HepG2 (cell line): ENCODE measurements around the gene UNC5CL. TPM values are rescaled to one million over a fixed set of nuclear protein-coding genes. Genes with fewer than 3 reads are reported as not detected.

ENCODE experiments used
- FOXP1 ChIP-seq, 2 experiments: fragments of 450-650 bp in 1 of 2; IDR thresholded peaks; 2 replicates each; pipeline ENCODE4 v1.6.1; 2017 to 2018; ENCODE audit warnings: antibody characterized with exemption in 1 of 2
- KDM6A ChIP-seq: IDR thresholded peaks from 2 replicates; pipeline ENCODE4 v1.6.1; 2016; ENCODE audit warnings: low read depth
- TAF15 ChIP-seq: fragments of 200-400 bp; formaldehyde crosslinking; IDR thresholded peaks from one replicate; pipeline ENCODE4 v1.6.1; 2018; ENCODE audit warnings: mild to moderate bottlenecking, low read depth, low read length; ENCODE audit not compliant: poor library complexity, severe bottlenecking
- ZBTB7B ChIP-seq: sonication (generic); formaldehyde crosslinking; IDR thresholded peaks from 2 replicates; pipeline ENCODE4 v1.4.0; 2020; ENCODE audit warnings: missing genetic modification reagents
- ZNF605 ChIP-seq: sonication (generic); formaldehyde crosslinking; IDR thresholded peaks from 2 replicates; pipeline ENCODE4 v1.8.0; 2022; ENCODE audit warnings: mild to moderate bottlenecking, missing genetic modification reagents
- ZNF703 ChIP-seq: sonication (generic); formaldehyde crosslinking; IDR thresholded peaks from 2 replicates; pipeline ENCODE4 v1.5.1; 2020; ENCODE audit warnings: missing genetic modification reagents, mild to moderate bottlenecking, moderate library complexity, borderline replicate concordance
- polyA plus RNA-seq, 8 experiments: library from polyadenylated mRNA; depleted of rRNA in 3 of 8; stranded (reverse) in 7 of 8; unstranded in 1 of 8; fragments of >200 nt; fragmentation: Illumina TruSeq in 4 of 8; extraction: Trizol in 4 of 8; gene quantifications; 2 replicates each; pipeline versions ENCODE4 v1.2.1 to v1.2.3, GENCODE V29; 2011 to 2016; ENCODE audit warnings: low read depth in 4 of 8, missing spikeins in 1 of 8, mixed read lengths in 1 of 8; ENCODE audit not compliant: insufficient read depth in 1 of 8
- total RNA-seq, 5 experiments: library from RNA; depleted of rRNA; stranded (reverse); fragments of >200 nt; fragmentation: Illumina TruSeq; extraction: Trizol; gene quantifications; 2 replicates each; pipeline ENCODE4 v1.2.3, GENCODE V29; 2016; ENCODE audit warnings: low read depth in 1 of 5
- TF ChIP-seq, protein P1 (sequence below): sonication (generic); formaldehyde crosslinking; IDR thresholded peaks from 2 replicates; pipeline ENCODE4 v1.8.1; 2023; ENCODE audit warnings: missing genetic modification reagents, inconsistent platforms, borderline replicate concordance
- TF ChIP-seq, protein P2 (sequence below): IDR thresholded peaks from 2 replicates; pipeline ENCODE4 v1.6.1; 2016; ENCODE audit warnings: missing compliant biosample characterization, missing genetic modification reagents, borderline replicate concordance
- TF ChIP-seq, protein P3 (sequence below), 2 experiments: sonication (generic) in 1 of 2; formaldehyde crosslinking in 1 of 2; IDR thresholded peaks; 2 replicates each; pipeline versions ENCODE4 v1.5.1 to v1.6.1; 2011 to 2020; ENCODE audit warnings: borderline replicate concordance in 1 of 2, low read depth in 1 of 2, low read length in 1 of 2, mild to moderate bottlenecking in 1 of 2, missing genetic modification reagents in 1 of 2, moderate library complexity in 1 of 2
- TF ChIP-seq, protein P4 (sequence below): sonication (generic); formaldehyde crosslinking; conservative IDR thresholded peaks from 2 replicates; pipeline ENCODE4 v1.8.0; 2022; ENCODE audit warnings: missing genetic modification reagents
- TF ChIP-seq, protein P5 (sequence below): sonication (generic); formaldehyde crosslinking; IDR thresholded peaks from 2 replicates; pipeline ENCODE4 v1.5.1; 2020; ENCODE audit warnings: mild to moderate bottlenecking, missing genetic modification reagents, borderline replicate concordance
- TF ChIP-seq, protein P6 (sequence below): sonication (generic); formaldehyde crosslinking; IDR thresholded peaks from 2 replicates; pipeline ENCODE4 v1.4.0; 2020; ENCODE audit warnings: missing genetic modification reagents

Gene UNC5CL
- total and polyA plus RNA-seq, 2 of the 13 experiments (the other 11 are each of a cell fraction or from before 2014, with no cell fraction given), result 2.4 to 2.5 TPM

DNA sequence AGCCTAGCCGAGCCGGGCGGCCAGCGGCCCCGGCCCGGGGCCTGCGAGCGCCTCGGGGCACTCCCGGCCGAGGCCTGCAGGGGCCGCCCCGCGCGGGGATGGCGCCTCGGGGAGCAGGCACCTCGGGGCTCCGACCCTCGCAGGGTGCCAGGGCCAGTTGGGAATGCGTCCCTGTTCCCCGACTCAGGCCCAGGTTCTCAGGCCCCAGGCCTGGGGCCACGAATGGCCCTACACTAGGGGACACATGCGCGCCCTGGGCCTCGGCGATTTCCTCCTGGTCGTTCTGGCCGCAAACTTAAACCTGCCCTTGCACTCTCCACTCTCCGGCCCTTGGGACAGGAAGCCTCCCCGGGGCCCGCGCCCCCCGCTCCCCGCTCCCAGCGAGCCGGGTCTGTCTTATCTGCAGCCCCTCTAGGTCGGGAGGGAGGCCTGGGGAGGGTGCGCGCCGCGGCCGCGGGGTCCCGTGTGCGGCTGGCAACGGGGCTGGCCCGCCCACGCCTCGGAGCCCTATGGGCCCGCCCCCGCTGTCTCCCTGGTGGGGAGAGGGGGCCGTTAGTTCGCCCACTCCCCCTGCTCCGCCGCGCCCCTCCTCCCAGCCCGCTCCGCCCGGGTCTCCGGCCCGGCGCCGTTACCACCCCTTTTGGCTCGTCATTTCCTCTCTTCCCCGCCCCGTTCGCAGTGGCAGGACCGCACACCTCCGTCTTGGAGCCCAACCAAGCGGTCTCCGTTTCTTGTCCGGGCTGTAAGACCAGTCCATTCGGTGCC is 34.4 kb upstream of the UNC5CL start (continued):
- TF ChIP-seq, protein P1, sequence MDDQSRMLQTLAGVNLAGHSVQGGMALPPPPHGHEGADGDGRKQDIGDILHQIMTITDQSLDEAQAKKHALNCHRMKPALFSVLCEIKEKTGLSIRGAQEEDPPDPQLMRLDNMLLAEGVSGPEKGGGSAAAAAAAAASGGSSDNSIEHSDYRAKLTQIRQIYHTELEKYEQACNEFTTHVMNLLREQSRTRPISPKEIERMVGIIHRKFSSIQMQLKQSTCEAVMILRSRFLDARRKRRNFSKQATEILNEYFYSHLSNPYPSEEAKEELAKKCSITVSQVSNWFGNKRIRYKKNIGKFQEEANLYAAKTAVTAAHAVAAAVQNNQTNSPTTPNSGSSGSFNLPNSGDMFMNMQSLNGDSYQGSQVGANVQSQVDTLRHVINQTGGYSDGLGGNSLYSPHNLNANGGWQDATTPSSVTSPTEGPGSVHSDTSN (CRISPR knock-in tag), result peak; percentile 44; the same call in 1 of the 2 replicates
- TF ChIP-seq, protein P2, sequence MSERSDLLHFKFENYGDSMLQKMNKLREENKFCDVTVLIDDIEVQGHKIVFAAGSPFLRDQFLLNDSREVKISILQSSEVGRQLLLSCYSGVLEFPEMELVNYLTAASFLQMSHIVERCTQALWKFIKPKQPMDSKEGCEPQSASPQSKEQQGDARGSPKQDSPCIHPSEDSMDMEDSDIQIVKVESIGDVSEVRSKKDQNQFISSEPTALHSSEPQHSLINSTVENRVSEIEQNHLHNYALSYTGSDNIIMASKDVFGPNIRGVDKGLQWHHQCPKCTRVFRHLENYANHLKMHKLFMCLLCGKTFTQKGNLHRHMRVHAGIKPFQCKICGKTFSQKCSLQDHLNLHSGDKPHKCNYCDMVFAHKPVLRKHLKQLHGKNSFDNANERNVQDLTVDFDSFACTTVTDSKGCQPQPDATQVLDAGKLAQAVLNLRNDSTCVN (CRISPR knock-in tag), result peak; percentile 46; the same call in 1 of the 2 replicates
- TF ChIP-seq, protein P3, sequence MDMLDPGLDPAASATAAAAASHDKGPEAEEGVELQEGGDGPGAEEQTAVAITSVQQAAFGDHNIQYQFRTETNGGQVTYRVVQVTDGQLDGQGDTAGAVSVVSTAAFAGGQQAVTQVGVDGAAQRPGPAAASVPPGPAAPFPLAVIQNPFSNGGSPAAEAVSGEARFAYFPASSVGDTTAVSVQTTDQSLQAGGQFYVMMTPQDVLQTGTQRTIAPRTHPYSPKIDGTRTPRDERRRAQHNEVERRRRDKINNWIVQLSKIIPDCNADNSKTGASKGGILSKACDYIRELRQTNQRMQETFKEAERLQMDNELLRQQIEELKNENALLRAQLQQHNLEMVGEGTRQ (IDR thresholded peaks at IDR 0.05; ENCODE audit: low read depth, low read length), result no peak
- TF ChIP-seq, protein P3 (CRISPR knock-in tag; IDR thresholded peaks at IDR 0.05; ENCODE audit: borderline replicate concordance), result no peak
- TF ChIP-seq, protein P4, sequence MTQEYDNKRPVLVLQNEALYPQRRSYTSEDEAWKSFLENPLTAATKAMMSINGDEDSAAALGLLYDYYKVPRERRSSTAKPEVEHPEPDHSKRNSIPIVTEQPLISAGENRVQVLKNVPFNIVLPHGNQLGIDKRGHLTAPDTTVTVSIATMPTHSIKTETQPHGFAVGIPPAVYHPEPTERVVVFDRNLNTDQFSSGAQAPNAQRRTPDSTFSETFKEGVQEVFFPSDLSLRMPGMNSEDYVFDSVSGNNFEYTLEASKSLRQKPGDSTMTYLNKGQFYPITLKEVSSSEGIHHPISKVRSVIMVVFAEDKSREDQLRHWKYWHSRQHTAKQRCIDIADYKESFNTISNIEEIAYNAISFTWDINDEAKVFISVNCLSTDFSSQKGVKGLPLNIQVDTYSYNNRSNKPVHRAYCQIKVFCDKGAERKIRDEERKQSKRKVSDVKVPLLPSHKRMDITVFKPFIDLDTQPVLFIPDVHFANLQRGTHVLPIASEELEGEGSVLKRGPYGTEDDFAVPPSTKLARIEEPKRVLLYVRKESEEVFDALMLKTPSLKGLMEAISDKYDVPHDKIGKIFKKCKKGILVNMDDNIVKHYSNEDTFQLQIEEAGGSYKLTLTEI (CRISPR knock-in tag), result no peak
- TF ChIP-seq ZNF703 (no peak; the same call in 1 of the 2 replicates), ZBTB7B (CRISPR knock-in tag) (peak; percentile 60), TAF15 (no peak), ZNF605 (0 out of 2 replicates have a peak, but pooled peaks have one; percentile 44), FOXP1 (IDR thresholded peaks at IDR 0.05) (no peak), FOXP1 (CRISPR knock-in tag; IDR thresholded peaks at IDR 0.05) (no peak), KDM6A (no peak)
- TF ChIP-seq, protein P5, sequence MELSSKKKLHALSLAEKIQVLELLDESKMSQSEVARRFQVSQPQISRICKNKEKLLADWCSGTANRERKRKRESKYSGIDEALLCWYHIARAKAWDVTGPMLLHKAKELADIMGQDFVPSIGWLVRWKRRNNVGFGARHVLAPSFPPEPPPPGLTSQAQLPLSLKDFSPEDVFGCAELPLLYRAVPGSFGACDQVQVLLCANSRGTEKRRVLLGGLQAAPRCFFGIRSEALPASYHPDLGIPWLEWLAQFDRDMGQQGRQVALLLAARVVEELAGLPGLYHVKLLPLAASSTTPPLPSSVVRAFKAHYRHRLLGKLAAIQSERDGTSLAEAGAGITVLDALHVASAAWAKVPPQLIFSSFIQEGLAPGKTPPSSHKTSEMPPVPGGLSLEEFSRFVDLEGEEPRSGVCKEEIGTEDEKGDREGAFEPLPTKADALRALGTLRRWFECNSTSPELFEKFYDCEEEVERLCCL (CRISPR knock-in tag), result no peak
- TF ChIP-seq, protein P6, sequence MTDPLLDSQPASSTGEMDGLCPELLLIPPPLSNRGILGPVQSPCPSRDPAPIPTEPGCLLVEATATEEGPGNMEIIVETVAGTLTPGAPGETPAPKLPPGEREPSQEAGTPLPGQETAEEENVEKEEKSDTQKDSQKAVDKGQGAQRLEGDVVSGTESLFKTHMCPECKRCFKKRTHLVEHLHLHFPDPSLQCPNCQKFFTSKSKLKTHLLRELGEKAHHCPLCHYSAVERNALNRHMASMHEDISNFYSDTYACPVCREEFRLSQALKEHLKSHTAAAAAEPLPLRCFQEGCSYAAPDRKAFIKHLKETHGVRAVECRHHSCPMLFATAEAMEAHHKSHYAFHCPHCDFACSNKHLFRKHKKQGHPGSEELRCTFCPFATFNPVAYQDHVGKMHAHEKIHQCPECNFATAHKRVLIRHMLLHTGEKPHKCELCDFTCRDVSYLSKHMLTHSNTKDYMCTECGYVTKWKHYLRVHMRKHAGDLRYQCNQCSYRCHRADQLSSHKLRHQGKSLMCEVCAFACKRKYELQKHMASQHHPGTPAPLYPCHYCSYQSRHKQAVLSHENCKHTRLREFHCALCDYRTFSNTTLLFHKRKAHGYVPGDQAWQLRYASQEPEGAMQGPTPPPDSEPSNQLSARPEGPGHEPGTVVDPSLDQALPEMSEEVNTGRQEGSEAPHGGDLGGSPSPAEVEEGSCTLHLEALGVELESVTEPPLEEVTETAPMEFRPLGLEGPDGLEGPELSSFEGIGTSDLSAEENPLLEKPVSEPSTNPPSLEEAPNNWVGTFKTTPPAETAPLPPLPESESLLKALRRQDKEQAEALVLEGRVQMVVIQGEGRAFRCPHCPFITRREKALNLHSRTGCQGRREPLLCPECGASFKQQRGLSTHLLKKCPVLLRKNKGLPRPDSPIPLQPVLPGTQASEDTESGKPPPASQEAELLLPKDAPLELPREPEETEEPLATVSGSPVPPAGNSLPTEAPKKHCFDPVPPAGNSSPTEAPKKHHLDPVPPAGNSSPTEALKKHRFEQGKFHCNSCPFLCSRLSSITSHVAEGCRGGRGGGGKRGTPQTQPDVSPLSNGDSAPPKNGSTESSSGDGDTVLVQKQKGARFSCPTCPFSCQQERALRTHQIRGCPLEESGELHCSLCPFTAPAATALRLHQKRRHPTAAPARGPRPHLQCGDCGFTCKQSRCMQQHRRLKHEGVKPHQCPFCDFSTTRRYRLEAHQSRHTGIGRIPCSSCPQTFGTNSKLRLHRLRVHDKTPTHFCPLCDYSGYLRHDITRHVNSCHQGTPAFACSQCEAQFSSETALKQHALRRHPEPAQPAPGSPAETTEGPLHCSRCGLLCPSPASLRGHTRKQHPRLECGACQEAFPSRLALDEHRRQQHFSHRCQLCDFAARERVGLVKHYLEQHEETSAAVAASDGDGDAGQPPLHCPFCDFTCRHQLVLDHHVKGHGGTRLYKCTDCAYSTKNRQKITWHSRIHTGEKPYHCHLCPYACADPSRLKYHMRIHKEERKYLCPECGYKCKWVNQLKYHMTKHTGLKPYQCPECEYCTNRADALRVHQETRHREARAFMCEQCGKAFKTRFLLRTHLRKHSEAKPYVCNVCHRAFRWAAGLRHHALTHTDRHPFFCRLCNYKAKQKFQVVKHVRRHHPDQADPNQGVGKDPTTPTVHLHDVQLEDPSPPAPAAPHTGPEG (CRISPR knock-in tag), result peak; percentile 66
